Muscle layer of colon (tissue), 2 donors: Measurements from ENCODE around the gene DPY19L1.

Experiments
- H3K27ac ChIP-seq: one replicate; pipeline ENCODE4 v1.7.0; 2013; ENCODE audit warnings: low read depth, mild to moderate bottlenecking, low read length, moderate library complexity
- H3K27me3 ChIP-seq, 2 donors: one replicate each; pipeline ENCODE4 v1.7.0; 2013; ENCODE audit warnings: low read length in 2 of 2, mild to moderate bottlenecking in 2 of 2; ENCODE audit not compliant: insufficient read depth in 2 of 2, control insufficient read depth in 1 of 2
- H3K36me3 ChIP-seq: one replicate; pipeline ENCODE4 v1.7.0; 2013; ENCODE audit warnings: mild to moderate bottlenecking, low read length; ENCODE audit not compliant: insufficient read depth
- H3K4me1 ChIP-seq: one replicate; pipeline ENCODE4 v1.7.0; 2013; ENCODE audit warnings: mild to moderate bottlenecking, low read length; ENCODE audit not compliant: insufficient read depth
- H3K4me3 ChIP-seq, 2 donors: one replicate each; pipeline ENCODE4 v1.7.0; 2013; ENCODE audit warnings: low read length in 2 of 2, low read depth in 1 of 2, mild to moderate bottlenecking in 1 of 2, moderate library complexity in 1 of 2
- H3K9ac ChIP-seq: one replicate; pipeline ENCODE4 v1.7.0; 2013; ENCODE audit warnings: low read length
- H3K9me3 ChIP-seq: one replicate; pipeline ENCODE4 v1.7.0; 2013; ENCODE audit warnings: mild to moderate bottlenecking, low read length
- donor health status: abdominal sarcoma.
- donor health status: Adenocarcinoma of cecum.

DPY19L1 gene

DNA sequence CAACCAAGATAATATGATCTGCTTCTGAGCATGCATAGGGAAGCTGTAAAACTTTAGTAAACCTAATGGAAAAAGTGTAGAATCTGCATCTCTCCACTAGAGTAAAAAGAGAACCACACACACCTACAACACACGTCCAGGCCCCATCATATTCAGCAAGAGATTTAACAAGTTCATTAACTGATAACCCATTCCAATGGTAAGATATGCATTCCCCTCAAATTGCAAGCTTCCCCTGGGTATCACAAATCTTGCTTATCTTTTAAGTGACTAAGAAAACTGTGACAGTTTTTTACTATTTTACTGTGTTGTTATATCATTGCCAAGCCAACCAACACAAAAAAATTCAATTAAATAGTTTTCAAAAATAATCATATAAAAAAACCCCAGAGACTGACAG lies 8.0 kb downstream of the DPY19L1 start:
- Histone ChIP-seq H3K9me3 (no peaks in the 10 kb centered on the region), H3K9ac (no peak overlapping the region), H3K4me1 (no peaks in the 10 kb centered on the region), H3K4me3 (no peak overlapping the region), H3K27ac (no peak overlapping the region), H3K27me3 (no peaks in the 10 kb centered on the region), H3K36me3 (no peaks in the 10 kb centered on the region)

DNA sequence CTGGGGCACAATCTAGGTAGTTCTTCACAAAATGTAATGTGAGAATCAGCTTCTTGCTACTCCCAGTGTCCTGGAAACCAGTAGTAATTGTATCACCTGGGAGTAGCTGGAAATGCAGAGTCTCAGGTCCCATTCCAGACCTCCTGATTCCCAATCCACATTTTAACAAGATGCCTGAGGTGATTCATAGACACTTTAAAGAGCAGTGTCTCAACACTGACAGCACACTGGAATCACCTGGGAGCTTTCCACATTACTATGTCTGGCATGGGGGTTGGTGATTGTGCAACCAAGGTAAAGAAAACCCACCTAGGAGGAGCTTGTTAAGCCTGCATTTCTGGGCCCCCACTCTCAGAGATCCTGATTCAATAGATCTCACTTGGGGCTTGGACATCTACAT lies 11.1 kb downstream of the DPY19L1 start:
- Histone ChIP-seq H3K4me1 (no peaks in the 10 kb centered on the region), H3K27ac (no peak overlapping the region), H3K27me3 (no peaks in the 10 kb centered on the region), H3K4me3 (no peak overlapping the region), H3K9ac (no peak overlapping the region), H3K9me3 (no peaks in the 10 kb centered on the region), H3K36me3 (no peaks in the 10 kb centered on the region)

DNA sequence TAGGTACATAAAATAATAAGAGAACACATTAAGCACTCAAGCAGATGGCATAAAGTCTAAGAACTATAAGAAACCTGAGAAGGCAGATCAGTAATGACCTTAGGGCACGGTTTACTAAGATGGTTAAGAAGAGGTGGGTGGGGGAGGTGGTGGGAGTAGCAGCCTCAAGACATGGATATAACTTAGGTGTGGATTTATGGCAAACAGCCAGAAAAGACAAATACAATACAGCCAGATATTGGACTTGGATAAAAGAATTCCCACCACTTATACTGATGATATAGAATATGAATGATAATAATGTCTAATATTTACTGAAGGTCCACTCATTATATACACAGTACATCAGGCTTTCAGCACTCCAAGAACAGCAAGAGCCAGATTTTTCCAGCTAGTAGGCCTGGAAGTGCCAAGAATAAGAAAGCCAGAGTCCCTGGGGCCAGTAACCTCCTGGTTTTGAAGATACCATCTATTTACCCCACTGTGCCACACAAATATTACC lies 11.9 kb downstream of the DPY19L1 start:
- H3K4me1 ChIP-seq, result no peaks in the 10 kb centered on the region
- no peaks in the 10 kb centered on the region for H3K27me3 ChIP-seq
- H3K27ac ChIP-seq, result no peak overlapping the region
- H3K36me3 ChIP-seq, result no peaks in the 10 kb centered on the region
- no peak overlapping the region for H3K9ac ChIP-seq
- H3K9me3 ChIP-seq, result no peaks in the 10 kb centered on the region
- no peak overlapping the region for H3K4me3 ChIP-seq

DNA sequence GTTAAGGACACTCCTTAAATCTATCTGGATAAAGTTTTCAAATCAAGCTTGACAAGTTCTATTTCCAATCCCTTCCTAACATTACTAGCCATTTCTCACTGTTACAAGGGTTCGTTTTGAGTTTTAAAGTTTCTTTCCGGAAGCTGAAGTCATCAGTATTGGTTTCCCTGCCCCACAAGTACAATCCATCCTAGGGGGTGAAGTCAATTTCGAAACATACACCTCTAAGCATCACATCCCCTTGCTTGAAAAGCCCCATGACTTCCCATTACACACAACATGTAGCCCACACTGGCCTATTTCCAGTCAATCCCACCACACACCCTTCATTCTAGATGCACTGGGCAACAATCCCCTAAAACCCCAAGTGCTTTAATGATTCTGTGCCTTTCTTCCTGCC lies 13.0 kb downstream of the DPY19L1 start:
- Histone ChIP-seq H3K27ac (no peak overlapping the region), H3K4me3 (no peak overlapping the region), H3K4me1 (no peaks in the 10 kb centered on the region), H3K27me3 (no peaks in the 10 kb centered on the region), H3K9me3 (no peaks in the 10 kb centered on the region), H3K9ac (no peak overlapping the region), H3K36me3 (no peaks in the 10 kb centered on the region)

DNA sequence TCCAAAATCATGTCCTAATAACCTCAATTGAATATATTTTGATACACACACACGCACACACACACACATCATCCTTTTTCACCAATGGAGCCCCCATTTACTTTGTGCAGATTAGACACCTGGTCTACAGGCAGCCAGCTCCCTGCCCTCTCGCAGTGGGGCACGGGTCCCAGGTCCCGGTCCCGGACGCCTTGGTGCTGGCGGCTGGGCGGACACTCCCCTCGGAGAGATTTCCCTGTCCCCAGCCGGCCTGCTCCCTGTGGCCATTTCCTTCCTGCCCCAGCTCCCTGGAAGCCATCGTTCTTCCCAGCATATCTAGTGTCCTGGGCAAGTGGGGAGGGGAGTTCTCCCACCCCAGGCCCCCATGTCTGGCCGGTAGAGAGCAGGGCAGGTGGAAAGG lies 14.6 kb downstream of the DPY19L1 start:
- Histone ChIP-seq H3K4me3 (no peak overlapping the region), H3K9ac (no peak overlapping the region), H3K27ac (no peak overlapping the region), H3K9me3 (no peaks in the 10 kb centered on the region), H3K36me3 (no peaks in the 10 kb centered on the region), H3K27me3 (no peaks in the 10 kb centered on the region), H3K4me1 (no peaks in the 10 kb centered on the region)

DNA sequence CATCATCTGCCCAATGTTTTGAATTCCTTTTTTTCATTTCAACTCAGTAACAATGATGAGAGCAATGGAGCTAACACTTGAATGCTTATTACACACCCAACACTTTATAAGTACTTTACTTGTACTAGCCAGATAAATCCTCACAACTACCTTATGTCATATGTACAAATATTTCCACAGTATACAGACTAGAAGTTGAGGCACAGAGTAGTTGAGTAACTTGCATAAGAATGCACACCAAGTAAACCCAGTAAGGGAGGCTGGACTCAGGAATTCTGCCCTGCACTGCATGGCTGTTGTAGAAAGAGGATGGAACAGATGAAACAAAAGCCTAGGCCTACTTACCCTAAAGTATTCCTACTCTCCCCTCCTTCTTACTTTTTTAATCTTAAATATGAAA lies 15.8 kb downstream of the DPY19L1 start:
- Histone ChIP-seq H3K4me1 (no peaks in the 10 kb centered on the region), H3K27me3 (no peaks in the 10 kb centered on the region), H3K36me3 (peaks cover 6% of the 10 kb centered on the region), H3K9me3 (no peaks in the 10 kb centered on the region), H3K4me3 (no peak overlapping the region), H3K9ac (no peak overlapping the region), H3K27ac (no peak overlapping the region)

DNA sequence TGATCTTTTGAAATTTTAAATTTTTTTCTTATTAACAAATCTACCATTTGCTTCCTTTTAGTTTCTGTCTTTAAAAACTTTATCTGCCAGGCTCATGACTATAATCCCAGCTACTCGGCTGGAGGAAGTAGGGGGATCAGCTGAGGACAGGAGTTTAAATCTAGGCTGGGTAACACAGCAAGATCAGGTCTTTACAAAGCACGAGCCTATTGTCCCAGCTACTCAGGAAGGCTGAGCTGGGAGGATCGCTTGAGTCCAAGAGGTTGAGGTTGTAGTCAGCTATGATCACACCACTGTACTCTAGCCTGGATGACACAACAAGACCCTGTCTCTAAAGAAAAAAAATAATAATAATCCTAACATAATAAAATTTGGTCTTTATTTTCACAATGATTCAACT lies 17.5 kb downstream of the DPY19L1 start:
- Histone ChIP-seq H3K27ac (no peak overlapping the region), H3K27me3 (no peaks in the 10 kb centered on the region), H3K9ac (no peak overlapping the region), H3K36me3 (peaks cover 6% of the 10 kb centered on the region), H3K9me3 (no peaks in the 10 kb centered on the region), H3K4me1 (no peaks in the 10 kb centered on the region), H3K4me3 (no peak overlapping the region)

DNA sequence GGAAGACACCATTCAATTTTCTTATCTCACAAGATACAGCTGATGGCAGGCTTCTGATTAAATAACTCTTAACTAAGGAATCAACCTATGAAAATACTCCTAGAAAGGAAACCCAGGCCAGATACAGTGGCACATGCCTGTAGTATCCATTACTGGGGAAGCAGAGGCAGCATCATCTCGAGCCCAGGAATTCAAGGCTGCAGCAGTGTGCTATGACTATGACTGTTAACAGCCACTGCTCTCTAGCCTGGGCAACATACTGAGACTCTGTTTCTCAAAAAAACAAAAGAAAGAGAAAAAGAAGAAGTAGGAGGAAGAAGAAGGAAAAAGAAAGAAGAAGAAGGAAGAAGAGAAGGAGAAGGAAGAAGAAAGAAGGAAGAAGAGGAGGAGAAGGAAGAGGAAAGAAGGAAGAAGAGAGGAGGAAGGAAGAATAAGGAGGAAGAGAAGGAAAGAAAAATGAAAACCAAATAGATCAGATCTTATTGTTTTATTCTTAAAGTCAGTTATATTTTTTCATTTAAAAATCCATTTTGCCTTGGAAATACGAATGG lies 18.0 kb downstream of the DPY19L1 start:
- Histone ChIP-seq H3K36me3 (peaks cover 6% of the 10 kb centered on the region), H3K4me1 (no peaks in the 10 kb centered on the region), H3K9ac (no peak overlapping the region), H3K27ac (no peak overlapping the region), H3K4me3 (no peak overlapping the region), H3K9me3 (no peaks in the 10 kb centered on the region), H3K27me3 (no peaks in the 10 kb centered on the region)

DNA sequence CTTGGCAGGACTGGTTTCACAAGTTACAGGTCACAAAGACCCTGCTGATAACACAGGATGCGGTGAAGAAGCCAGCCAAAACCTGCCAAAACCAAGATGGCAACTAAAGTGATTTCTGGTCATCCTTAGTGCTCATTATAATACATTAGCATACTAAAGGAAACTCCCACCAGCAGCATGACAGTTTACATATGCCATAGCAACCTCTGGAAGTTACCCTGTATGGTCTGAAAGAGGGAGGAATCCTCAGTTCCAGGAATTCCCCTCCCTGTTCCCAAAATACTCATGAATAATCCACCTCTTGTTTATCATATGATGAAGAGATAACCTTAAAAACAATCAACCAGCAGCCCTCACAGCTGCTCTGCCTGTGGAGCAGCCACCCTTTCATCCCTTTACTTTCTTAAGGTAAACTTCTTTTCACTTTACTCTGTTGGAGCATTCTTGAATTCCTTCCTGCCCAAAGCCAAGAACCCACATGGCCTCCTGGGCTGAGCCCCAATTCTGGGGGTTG lies 21.9 kb downstream of the DPY19L1 start:
- H3K27me3 ChIP-seq, result no peaks in the 10 kb centered on the region
- no peak overlapping the region for H3K4me3 ChIP-seq
- H3K9me3 ChIP-seq, result no peaks in the 10 kb centered on the region
- H3K27ac ChIP-seq, result no peak overlapping the region
- no peak overlapping the region for H3K9ac ChIP-seq
- peaks cover 6% of the 10 kb centered on the region for H3K36me3 ChIP-seq
- no peaks in the 10 kb centered on the region for H3K4me1 ChIP-seq

DNA sequence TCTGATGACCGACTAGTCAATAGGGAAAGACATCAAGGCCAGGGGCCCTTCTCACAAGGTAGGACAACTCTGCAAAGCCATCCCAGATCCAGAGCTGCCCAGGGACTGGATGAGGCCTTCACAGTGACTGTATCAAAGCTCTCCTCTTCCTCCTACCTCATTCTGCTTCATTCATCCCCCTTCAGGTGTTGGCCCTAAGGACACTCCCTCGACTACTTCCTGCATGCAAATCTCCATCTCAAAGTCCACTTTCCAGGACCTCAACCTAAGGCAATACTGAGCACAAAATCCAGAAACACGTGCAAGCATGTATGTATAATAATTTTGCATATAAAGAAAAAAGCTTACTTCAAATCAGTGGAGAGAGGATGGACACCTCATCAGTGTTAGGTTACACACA lies 25.1 kb downstream of the DPY19L1 start:
- no peaks in the 10 kb centered on the region for H3K4me1 ChIP-seq
- H3K36me3 ChIP-seq, result peaks cover 6% of the 10 kb centered on the region
- H3K9me3 ChIP-seq, result no peaks in the 10 kb centered on the region
- no peak overlapping the region for H3K9ac ChIP-seq
- H3K27ac ChIP-seq, result no peak overlapping the region
- H3K4me3 ChIP-seq, result no peak overlapping the region
- H3K27me3 ChIP-seq, result no peaks in the 10 kb centered on the region

DNA sequence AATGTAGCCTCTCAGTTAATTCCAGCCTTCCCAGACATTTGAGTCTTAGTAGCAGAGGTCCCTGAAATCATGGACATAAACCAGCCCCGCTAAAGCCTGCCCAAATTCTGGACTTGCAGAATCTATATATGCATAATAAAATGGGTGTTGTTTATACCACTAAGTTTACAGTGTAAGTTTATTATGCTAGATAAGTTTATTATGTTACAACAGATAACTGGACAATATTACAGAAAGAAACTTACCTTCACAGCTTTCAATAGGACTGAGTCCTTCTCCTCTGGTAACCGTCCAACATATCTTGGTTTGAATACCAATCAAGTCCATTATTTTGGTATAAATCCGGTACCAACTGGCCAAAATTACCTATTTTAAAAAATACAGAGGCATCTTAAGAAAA lies 26.2 kb downstream of the DPY19L1 start:
- Histone ChIP-seq H3K9me3 (no peaks in the 10 kb centered on the region), H3K27me3 (no peaks in the 10 kb centered on the region), H3K4me1 (no peaks in the 10 kb centered on the region), H3K9ac (no peak overlapping the region), H3K4me3 (no peak overlapping the region), H3K36me3 (no peaks in the 10 kb centered on the region), H3K27ac (no peak overlapping the region)

DNA sequence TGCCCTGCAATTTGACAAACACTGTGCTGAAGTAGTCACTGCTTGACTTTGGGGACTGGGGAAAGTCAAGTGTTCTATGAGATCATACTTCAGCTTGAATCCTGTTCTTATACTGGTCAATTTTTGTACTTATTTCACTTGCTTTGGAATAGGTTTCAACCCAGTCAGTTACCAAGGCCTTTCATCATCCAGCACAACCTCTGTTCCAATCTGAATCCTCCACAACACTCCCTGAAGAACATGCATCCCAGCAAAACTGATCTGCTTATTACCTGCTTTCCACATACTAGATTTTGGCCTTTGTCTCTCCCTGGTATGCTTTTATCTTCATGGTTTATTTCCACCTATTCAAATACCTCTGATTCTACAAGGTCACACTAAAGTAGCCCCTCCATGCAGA lies 29.5 kb downstream of the DPY19L1 start:
- Histone ChIP-seq H3K9ac (no peak overlapping the region), H3K36me3 (no peaks in the 10 kb centered on the region), H3K4me1 (peaks cover 12% of the 10 kb centered on the region), H3K27me3 (no peaks in the 10 kb centered on the region), H3K4me3 (no peak overlapping the region), H3K9me3 (no peaks in the 10 kb centered on the region), H3K27ac (no peak overlapping the region)
